K562 (cell line): ENCODE results near the gene PAFAH2. TPM values are rescaled to one million over a fixed set of nuclear protein-coding genes. Genes with fewer than 3 reads are reported as not detected.

Experiments used
- ADNP ChIP-seq: fragments of 200-800 bp; sonication (Bioruptor generic); IDR thresholded peaks from 2 replicates; pipeline ENCODE4 v1.6.1; 2016; ENCODE audit warnings: missing genetic modification characterization, missing compliant biosample characterization
- BMI1 ChIP-seq: fragments of 150-350 bp; IDR thresholded peaks from 2 replicates; pipeline ENCODE4 v1.6.1; 2014; ENCODE audit warnings: low read length
- CBX2 ChIP-seq: fragments of 200-600 bp; sonication (generic); IDR thresholded peaks from one replicate; pipeline ENCODE4 v1.6.1; 2012; ENCODE audit warnings: mild to moderate bottlenecking, low read length, inconsistent platforms; ENCODE audit not compliant: insufficient read depth, poor library complexity, severe bottlenecking
- CBX3 ChIP-seq, 2 experiments: IDR thresholded peaks; 1 replicate in 1 of 2; 2 replicates in 1 of 2; pipeline ENCODE4 v1.6.1; 2012; ENCODE audit warnings: inconsistent platforms in 2 of 2, low read length in 2 of 2, borderline replicate concordance in 1 of 2, control low read depth in 1 of 2
- CHD2 ChIP-seq: IDR thresholded peaks from 2 replicates; pipeline ENCODE4 v1.6.1; 2011; ENCODE audit warnings: low read depth, low read length
- CLOCK ChIP-seq: fragments of 250-450 bp; sonication (Bioruptor Pico); IDR thresholded peaks from 2 replicates; pipeline ENCODE4 v1.4.0; 2020; ENCODE audit warnings: mild to moderate bottlenecking, moderate library complexity, borderline replicate concordance
- DNMT1 ChIP-seq: fragments of 450-650 bp; IDR thresholded peaks from 2 replicates; pipeline ENCODE4 v1.6.1; 2016; ENCODE audit warnings: antibody characterized with exemption, mild to moderate bottlenecking
- HDAC6 ChIP-seq: IDR thresholded peaks from 2 replicates; pipeline ENCODE4 v1.6.1; 2012; ENCODE audit warnings: low read depth, mild to moderate bottlenecking, control low read depth, inconsistent platforms, low read length, moderate library complexity
- MED1 ChIP-seq: sonication (generic); formaldehyde crosslinking; IDR thresholded peaks from 2 replicates; pipeline ENCODE4 v1.8.1; 2023; ENCODE audit warnings: missing genetic modification reagents, borderline replicate concordance
- MTA3 ChIP-seq: fragments of 450-650 bp; formaldehyde crosslinking; IDR thresholded peaks from 2 replicates; pipeline ENCODE4 v1.6.1; 2017; ENCODE audit warnings: mild to moderate bottlenecking, borderline replicate concordance
- PURB ChIP-seq: sonication (generic); formaldehyde crosslinking; IDR thresholded peaks from 2 replicates; pipeline ENCODE4 v1.9.0; 2021; ENCODE audit warnings: low read depth, mild to moderate bottlenecking, missing genetic modification reagents
- SIN3B ChIP-seq: fragments of 450-650 bp; IDR thresholded peaks from 2 replicates; pipeline ENCODE4 v1.6.1; 2017; ENCODE audit warnings: low read depth, mild to moderate bottlenecking, moderate library complexity
- TEAD4 ChIP-seq, 2 experiments: sonication (generic) in 1 of 2; formaldehyde crosslinking in 1 of 2; IDR thresholded peaks; 2 replicates each; pipeline versions ENCODE4 v1.6.1 to v1.8.0; 2012 to 2022; ENCODE audit warnings: borderline replicate concordance in 1 of 2, inconsistent platforms in 1 of 2, low read length in 1 of 2, mild to moderate bottlenecking in 1 of 2, missing genetic modification reagents in 1 of 2
- ZBED1 ChIP-seq: IDR thresholded peaks from 2 replicates; pipeline ENCODE4 v1.6.1; 2014
- ZNF165 ChIP-seq: fragments of 250-450 bp; sonication (Bioruptor Pico); IDR thresholded peaks from 2 replicates; pipeline ENCODE4 v1.4.0; 2020; ENCODE audit warnings: borderline replicate concordance
- ZNF436 ChIP-seq: fragments of 250-450, 450-650 bp; sonication (Bioruptor Pico); formaldehyde crosslinking; IDR thresholded peaks from 2 replicates; pipeline ENCODE4 v1.7.0; 2020; ENCODE audit warnings: mild to moderate bottlenecking
- ZNF707 ChIP-seq: fragments of 250-450 bp; sonication (Bioruptor Pico); conservative IDR thresholded peaks from 2 replicates; pipeline ENCODE4 v1.8.0; 2022; ENCODE audit warnings: inconsistent platforms, mild to moderate bottlenecking, moderate library complexity
- polyA plus RNA-seq, 8 experiments: library from polyadenylated mRNA; depleted of rRNA in 4 of 8; stranded (reverse) in 5 of 8; unstranded in 3 of 8; fragments of >200 nt; fragmentation: Nextera tagmentation in 2 of 8; fragmentation: Illumina TruSeq in 1 of 8; extraction: Ambion mirVana in 2 of 8; extraction: Trizol in 1 of 8; gene quantifications; 2 replicates each; pipeline versions ENCODE4 v1.2.1 to v1.2.3, GENCODE V29; 2011 to 2014; ENCODE audit warnings: inconsistent platforms in 1 of 8, missing spikeins in 1 of 8
- total RNA-seq, 7 experiments: library from RNA; depleted of rRNA in 6 of 7; stranded (reverse); fragments of >200 nt in 6 of 7; fragmentation: Illumina TruSeq in 2 of 7; extraction: Trizol in 2 of 7; gene quantifications; 2 replicates each; pipeline versions ENCODE4 v1.2.1 to v1.2.3, GENCODE V29; 2011 to 2021; ENCODE audit warnings: low replicate concordance in 1 of 7
- TF ChIP-seq, protein P1 (sequence below): fragments of 150-350 bp; conservative IDR thresholded peaks from 2 replicates; pipeline ENCODE4 v1.6.1; 2014; ENCODE audit warnings: low read length
- TF ChIP-seq, protein P2 (sequence below): fragments of 250-450 bp; sonication (Bioruptor Pico); IDR thresholded peaks from 2 replicates; pipeline ENCODE4 v1.4.0; 2020
- TF ChIP-seq, protein P3 (sequence below): sonication (generic); formaldehyde crosslinking; IDR thresholded peaks from 2 replicates; pipeline ENCODE4 v1.8.1; 2023; ENCODE audit warnings: mild to moderate bottlenecking, missing genetic modification reagents

PAFAH2 gene
- total and polyA plus RNA-seq, 9 of the 15 experiments (the other 6 are each of a cell fraction or from before 2014, with no cell fraction given): 4.2 to 10.9 (median 6.8) TPM

GRCh38 chr1:26044414-26044813, 46.6 kb upstream of the PAFAH2 start (continued):
- TF ChIP-seq, protein P1, sequence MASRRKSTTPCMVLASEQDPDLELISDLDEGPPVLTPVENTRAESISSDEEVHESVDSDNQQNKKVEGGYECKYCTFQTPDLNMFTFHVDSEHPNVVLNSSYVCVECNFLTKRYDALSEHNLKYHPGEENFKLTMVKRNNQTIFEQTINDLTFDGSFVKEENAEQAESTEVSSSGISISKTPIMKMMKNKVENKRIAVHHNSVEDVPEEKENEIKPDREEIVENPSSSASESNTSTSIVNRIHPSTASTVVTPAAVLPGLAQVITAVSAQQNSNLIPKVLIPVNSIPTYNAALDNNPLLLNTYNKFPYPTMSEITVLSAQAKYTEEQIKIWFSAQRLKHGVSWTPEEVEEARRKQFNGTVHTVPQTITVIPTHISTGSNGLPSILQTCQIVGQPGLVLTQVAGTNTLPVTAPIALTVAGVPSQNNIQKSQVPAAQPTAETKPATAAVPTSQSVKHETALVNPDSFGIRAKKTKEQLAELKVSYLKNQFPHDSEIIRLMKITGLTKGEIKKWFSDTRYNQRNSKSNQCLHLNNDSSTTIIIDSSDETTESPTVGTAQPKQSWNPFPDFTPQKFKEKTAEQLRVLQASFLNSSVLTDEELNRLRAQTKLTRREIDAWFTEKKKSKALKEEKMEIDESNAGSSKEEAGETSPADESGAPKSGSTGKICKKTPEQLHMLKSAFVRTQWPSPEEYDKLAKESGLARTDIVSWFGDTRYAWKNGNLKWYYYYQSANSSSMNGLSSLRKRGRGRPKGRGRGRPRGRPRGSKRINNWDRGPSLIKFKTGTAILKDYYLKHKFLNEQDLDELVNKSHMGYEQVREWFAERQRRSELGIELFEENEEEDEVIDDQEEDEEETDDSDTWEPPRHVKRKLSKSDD: no peak
- TF ChIP-seq HDAC6: no peak
- peak in 1 of 2 experiments; percentile 53; a peak in 1 of 3 replicates for TF ChIP-seq CBX3 (IDR thresholded peaks at IDR 0.05; ENCODE audit: borderline replicate concordance in 1 of 2, low read length in 2 of 2)
- TF ChIP-seq, protein P2, sequence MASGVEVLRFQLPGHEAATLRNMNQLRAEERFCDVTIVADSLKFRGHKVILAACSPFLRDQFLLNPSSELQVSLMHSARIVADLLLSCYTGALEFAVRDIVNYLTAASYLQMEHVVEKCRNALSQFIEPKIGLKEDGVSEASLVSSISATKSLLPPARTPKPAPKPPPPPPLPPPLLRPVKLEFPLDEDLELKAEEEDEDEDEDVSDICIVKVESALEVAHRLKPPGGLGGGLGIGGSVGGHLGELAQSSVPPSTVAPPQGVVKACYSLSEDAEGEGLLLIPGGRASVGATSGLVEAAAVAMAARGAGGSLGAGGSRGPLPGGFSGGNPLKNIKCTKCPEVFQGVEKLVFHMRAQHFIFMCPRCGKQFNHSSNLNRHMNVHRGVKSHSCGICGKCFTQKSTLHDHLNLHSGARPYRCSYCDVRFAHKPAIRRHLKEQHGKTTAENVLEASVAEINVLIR (CRISPR knock-in tag): no peak
- no peak for TF ChIP-seq TEAD4 (IDR thresholded peaks at IDR 0.05; ENCODE audit: low read length)
- TF ChIP-seq TEAD4 (CRISPR knock-in tag; IDR thresholded peaks at IDR 0.05; ENCODE audit: borderline replicate concordance): no peak
- TF ChIP-seq, protein P3, sequence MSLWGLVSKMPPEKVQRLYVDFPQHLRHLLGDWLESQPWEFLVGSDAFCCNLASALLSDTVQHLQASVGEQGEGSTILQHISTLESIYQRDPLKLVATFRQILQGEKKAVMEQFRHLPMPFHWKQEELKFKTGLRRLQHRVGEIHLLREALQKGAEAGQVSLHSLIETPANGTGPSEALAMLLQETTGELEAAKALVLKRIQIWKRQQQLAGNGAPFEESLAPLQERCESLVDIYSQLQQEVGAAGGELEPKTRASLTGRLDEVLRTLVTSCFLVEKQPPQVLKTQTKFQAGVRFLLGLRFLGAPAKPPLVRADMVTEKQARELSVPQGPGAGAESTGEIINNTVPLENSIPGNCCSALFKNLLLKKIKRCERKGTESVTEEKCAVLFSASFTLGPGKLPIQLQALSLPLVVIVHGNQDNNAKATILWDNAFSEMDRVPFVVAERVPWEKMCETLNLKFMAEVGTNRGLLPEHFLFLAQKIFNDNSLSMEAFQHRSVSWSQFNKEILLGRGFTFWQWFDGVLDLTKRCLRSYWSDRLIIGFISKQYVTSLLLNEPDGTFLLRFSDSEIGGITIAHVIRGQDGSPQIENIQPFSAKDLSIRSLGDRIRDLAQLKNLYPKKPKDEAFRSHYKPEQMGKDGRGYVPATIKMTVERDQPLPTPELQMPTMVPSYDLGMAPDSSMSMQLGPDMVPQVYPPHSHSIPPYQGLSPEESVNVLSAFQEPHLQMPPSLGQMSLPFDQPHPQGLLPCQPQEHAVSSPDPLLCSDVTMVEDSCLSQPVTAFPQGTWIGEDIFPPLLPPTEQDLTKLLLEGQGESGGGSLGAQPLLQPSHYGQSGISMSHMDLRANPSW (CRISPR knock-in tag): no peak
- TF ChIP-seq MTA3: no peak
- no peak for TF ChIP-seq ZNF707 (CRISPR knock-in tag)
- no peak for TF ChIP-seq DNMT1
- no peak for TF ChIP-seq BMI1
- TF ChIP-seq ADNP (tag): peak; percentile 65
- TF ChIP-seq ZNF165: no peak
- no peak for TF ChIP-seq MED1 (CRISPR knock-in tag)
- no peak for TF ChIP-seq CLOCK (CRISPR knock-in tag)
- TF ChIP-seq ZBED1: no peak
- TF ChIP-seq ZNF436 (CRISPR knock-in tag): no peak
- TF ChIP-seq CHD2: no peak
- no peak for TF ChIP-seq CBX2
- TF ChIP-seq PURB (CRISPR knock-in tag): no peak
- no peak for TF ChIP-seq SIN3B
